ENCODE data around the gene OMP. TPM values are rescaled to one million over a fixed set of nuclear protein-coding genes. Genes with fewer than 3 reads are reported as not detected.

Gene OMP
- total RNA-seq, 1 donor from 2014 or later, result not detected

DNA sequence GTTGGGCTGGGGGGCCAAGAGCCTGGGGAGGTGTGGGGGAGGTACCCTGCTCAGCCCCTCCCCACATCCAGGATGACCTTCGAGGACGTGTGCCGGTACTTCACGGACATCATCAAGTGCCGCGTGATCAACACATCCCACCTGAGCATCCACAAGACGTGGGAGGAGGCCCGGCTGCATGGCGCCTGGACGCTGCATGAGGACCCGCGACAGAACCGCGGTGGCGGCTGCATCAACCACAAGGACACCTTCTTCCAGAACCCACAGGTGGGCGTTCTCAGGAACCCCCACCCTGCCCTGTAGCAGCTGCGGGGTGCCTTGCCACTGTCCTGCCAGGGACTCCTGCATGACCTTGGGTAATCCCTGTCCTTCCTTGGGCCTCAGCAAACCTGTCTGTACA, 15.4 kb downstream of the OMP start:
- TF ChIP-seq, protein P1, sequence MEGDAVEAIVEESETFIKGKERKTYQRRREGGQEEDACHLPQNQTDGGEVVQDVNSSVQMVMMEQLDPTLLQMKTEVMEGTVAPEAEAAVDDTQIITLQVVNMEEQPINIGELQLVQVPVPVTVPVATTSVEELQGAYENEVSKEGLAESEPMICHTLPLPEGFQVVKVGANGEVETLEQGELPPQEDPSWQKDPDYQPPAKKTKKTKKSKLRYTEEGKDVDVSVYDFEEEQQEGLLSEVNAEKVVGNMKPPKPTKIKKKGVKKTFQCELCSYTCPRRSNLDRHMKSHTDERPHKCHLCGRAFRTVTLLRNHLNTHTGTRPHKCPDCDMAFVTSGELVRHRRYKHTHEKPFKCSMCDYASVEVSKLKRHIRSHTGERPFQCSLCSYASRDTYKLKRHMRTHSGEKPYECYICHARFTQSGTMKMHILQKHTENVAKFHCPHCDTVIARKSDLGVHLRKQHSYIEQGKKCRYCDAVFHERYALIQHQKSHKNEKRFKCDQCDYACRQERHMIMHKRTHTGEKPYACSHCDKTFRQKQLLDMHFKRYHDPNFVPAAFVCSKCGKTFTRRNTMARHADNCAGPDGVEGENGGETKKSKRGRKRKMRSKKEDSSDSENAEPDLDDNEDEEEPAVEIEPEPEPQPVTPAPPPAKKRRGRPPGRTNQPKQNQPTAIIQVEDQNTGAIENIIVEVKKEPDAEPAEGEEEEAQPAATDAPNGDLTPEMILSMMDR (IDR thresholded peaks at IDR 0.05; ENCODE audit: partially characterized antibody, unreplicated experiment), result no peak
- no peaks in the 10 kb centered on the region for H3K4me1 Mint-ChIP-seq (ENCODE audit: low read depth, unreplicated experiment)
- no peak overlapping the region for H3K4me3 Mint-ChIP-seq (ENCODE audit: unreplicated experiment)
- no peaks in the 10 kb centered on the region for H3K27me3 Mint-ChIP-seq (ENCODE audit: unreplicated experiment)
- H3K9me3 Mint-ChIP-seq (ENCODE audit: unreplicated experiment), result no peaks in the 10 kb centered on the region
- no peaks in the 10 kb centered on the region for H3K36me3 Mint-ChIP-seq (ENCODE audit: unreplicated experiment)
- DNase-seq, result no peak
- H3K27ac Mint-ChIP-seq (ENCODE audit: unreplicated experiment), result no peak overlapping the region

DNA sequence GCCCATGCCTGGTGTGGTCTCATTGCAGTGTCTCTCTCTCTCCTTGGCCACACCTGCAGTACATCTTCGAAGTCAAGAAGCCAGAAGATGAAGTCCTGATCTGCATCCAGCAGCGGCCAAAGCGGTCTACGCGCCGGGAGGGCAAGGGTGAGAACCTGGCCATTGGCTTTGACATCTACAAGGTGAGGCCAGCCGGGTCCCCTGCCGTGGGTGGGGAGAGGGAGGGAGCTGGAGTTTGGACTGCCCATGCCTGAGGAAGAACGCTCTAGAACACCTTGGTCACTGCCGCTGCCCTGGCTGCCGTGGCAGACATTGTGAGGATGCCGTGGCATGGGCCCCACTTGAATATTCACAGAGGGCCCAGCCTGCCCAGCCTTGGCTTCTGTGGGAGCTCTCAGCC, 16.3 kb downstream of the OMP start:
- no peak for DNase-seq
- H3K36me3 Mint-ChIP-seq (ENCODE audit: unreplicated experiment), result no peaks in the 10 kb centered on the region
- TF ChIP-seq, protein P1 (IDR thresholded peaks at IDR 0.05; ENCODE audit: partially characterized antibody, unreplicated experiment), result no peak
- no peaks in the 10 kb centered on the region for H3K9me3 Mint-ChIP-seq (ENCODE audit: unreplicated experiment)
- no peak overlapping the region for H3K27ac Mint-ChIP-seq (ENCODE audit: unreplicated experiment)
- no peak overlapping the region for H3K4me3 Mint-ChIP-seq (ENCODE audit: unreplicated experiment)
- H3K4me1 Mint-ChIP-seq (ENCODE audit: low read depth, unreplicated experiment), result no peaks in the 10 kb centered on the region
- no peaks in the 10 kb centered on the region for H3K27me3 Mint-ChIP-seq (ENCODE audit: unreplicated experiment)

DNA sequence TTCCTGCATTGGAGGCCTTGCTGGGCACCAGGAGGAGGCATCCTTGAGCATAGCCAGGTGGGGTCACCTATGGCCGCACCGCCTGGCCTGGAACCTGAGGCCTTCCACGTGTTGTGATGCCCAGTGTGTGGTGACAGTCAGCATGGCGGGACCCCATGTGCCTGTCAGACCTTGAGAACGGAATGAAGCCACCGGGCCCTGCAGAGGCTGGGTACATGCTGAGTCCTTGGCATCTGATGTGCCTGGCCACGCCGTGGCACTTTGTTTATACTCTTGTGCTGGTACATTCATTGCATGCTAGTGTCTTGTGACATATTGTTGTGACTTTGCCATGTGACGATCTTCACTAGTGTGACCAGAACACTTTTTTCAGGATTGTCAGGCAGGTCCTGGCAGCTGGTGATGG, 16.9 kb downstream of the OMP start:
- Mint-ChIP-seq H3K4me3 (ENCODE audit: unreplicated experiment) (no peak overlapping the region), H3K27me3 (ENCODE audit: unreplicated experiment) (no peaks in the 10 kb centered on the region), H3K4me1 (ENCODE audit: low read depth, unreplicated experiment) (no peaks in the 10 kb centered on the region), H3K9me3 (ENCODE audit: unreplicated experiment) (no peaks in the 10 kb centered on the region), H3K36me3 (ENCODE audit: unreplicated experiment) (no peaks in the 10 kb centered on the region), H3K27ac (ENCODE audit: unreplicated experiment) (no peak overlapping the region)
- TF ChIP-seq, protein P1 (IDR thresholded peaks at IDR 0.05; ENCODE audit: partially characterized antibody, unreplicated experiment), result no peak
- no peak for DNase-seq

DNA sequence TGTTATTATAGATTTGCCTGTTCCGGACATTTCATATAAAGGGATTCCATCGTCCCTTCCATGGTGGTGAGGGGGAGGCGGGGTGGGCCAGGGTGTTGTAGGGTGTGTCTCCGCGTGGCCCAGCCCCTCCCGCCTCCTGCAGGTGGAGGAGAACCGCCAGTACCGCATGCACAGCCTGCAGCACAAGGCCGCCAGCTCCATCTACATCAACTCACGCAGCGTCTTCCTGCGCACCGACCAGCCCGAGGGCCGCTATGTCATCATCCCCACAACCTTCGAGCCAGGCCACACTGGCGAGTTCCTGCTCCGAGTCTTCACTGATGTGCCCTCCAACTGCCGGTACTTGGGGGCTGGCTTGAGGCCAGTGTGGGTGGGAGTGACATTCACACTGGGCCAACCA, 17.9 kb downstream of the OMP start:
- TF ChIP-seq, protein P1 (IDR thresholded peaks at IDR 0.05; ENCODE audit: partially characterized antibody, unreplicated experiment), result no peak

DNA sequence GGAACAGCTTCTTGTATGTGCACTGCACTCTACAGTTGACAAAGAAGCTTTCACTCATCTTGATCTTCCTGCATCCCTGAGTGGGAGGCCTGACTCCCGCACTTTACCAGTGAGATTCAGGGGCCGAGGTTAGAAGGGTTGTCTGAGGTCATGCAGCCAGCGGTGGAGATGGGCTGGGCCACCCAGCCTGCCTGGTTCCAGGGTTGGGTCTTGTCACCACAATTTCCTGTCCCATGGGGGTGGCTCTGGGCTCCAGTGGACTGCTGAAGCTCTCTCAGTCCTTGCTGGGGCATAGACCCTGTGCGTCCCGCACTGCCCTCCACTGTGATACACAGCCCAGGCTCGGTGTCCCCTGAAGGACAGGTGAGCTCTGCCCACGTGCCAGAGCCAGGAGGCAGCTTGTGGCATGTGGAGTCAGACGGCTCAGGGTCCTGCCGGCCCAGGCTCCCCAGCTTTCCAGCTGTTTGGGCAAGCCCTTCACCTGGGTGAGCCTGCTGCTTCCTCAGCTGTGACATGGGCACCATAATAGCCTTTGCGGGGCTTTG, 18.5 kb downstream of the OMP start:
- no peaks in the 10 kb centered on the region for H3K4me1 Mint-ChIP-seq (ENCODE audit: low read depth, unreplicated experiment)
- H3K36me3 Mint-ChIP-seq (ENCODE audit: unreplicated experiment), result no peaks in the 10 kb centered on the region
- no peak overlapping the region for H3K4me3 Mint-ChIP-seq (ENCODE audit: unreplicated experiment)
- H3K27me3 Mint-ChIP-seq (ENCODE audit: unreplicated experiment), result peaks cover under 1% of the 10 kb centered on the region
- no peak overlapping the region for H3K27ac Mint-ChIP-seq (ENCODE audit: unreplicated experiment)
- no peak for DNase-seq
- TF ChIP-seq, protein P1 (IDR thresholded peaks at IDR 0.05; ENCODE audit: partially characterized antibody, unreplicated experiment), result no peak
- H3K9me3 Mint-ChIP-seq (ENCODE audit: unreplicated experiment), result no peaks in the 10 kb centered on the region

More for the DNA sequence above, 17.9 kb downstream of the OMP start:
- no peaks in the 10 kb centered on the region for H3K4me1 Mint-ChIP-seq (ENCODE audit: low read depth, unreplicated experiment)
- H3K9me3 Mint-ChIP-seq (ENCODE audit: unreplicated experiment), result no peaks in the 10 kb centered on the region
- H3K4me3 Mint-ChIP-seq (ENCODE audit: unreplicated experiment), result no peak overlapping the region
- no peaks in the 10 kb centered on the region for H3K27me3 Mint-ChIP-seq (ENCODE audit: unreplicated experiment)
- no peak overlapping the region for H3K27ac Mint-ChIP-seq (ENCODE audit: unreplicated experiment)
- H3K36me3 Mint-ChIP-seq (ENCODE audit: unreplicated experiment), result no peaks in the 10 kb centered on the region
- no peak for DNase-seq
